ENCODE results near the gene ZNF658. TPM values are rescaled to one million over a fixed set of nuclear protein-coding genes. Genes with fewer than 3 reads are reported as not detected.
"Not testable (repeated sequence)": the region's sequence is repeated elsewhere in the genome, so short reads cannot be mapped to it uniquely, and the experiment has no call there.

Gene ZNF658
- total RNA-seq, 1 donor from 2014 or later, result 2.7 TPM

GRCh38 chr9:66942400-66943155, 42.1 kb downstream of the ZNF658 start:
- H3K4me1 ChIP-seq; intact Hi-C loops (cut with DNase I); H3K9me3 ChIP-seq; H3K27ac ChIP-seq; H3K4me3 ChIP-seq; H3K27me3 ChIP-seq; H3K36me3 ChIP-seq; DNase-seq (ENCODE audit: extremely low spot score in 2 of 2): not testable (repeated sequence)

GRCh38 chr9:66952576-66952975, 52.1 kb downstream of the ZNF658 start:
- DNase-seq (ENCODE audit: extremely low spot score in 2 of 2); H3K27me3 ChIP-seq; H3K27ac ChIP-seq; H3K9me3 ChIP-seq; H3K36me3 ChIP-seq; intact Hi-C loops (cut with DNase I); H3K4me3 ChIP-seq; H3K4me1 ChIP-seq: not testable (repeated sequence)

Small RNA genes within 50 kb of the gene (small RNA-seq; reads per million reads assigned to genes)
- not detected for gene AL353770.2

Other genes with a start within 250 kb of the ZNF658 start
- not detected for gene SPATA31A3, start 91.8 kb downstream of the ZNF658 start, total RNA-seq

Data from vagina (tissue), 2 donors.